T-cell (primary cell): ENCODE measurements around the gene SUSD2. TPM values are rescaled to one million over a fixed set of nuclear protein-coding genes. Genes with fewer than 3 reads are reported as not detected.
"Not testable (repeated sequence)": the region's sequence is repeated elsewhere in the genome, so short reads cannot be mapped to it uniquely, and the experiment has no call there.

Source experiments
- ATAC-seq, 4 experiments: fragments of 200-7000 bp in 3 of 4; fragments of 150-1000 bp in 1 of 4; cut with Tn5 transposase; replicated peaks in 1 of 4; 1 replicate in 3 of 4; 2 replicates in 1 of 4; pipeline ENCODE4 v1.10.0; 2021; ENCODE audit warnings: moderate library complexity in 3 of 4, mild to moderate bottlenecking in 2 of 4, moderate number of reproducible peaks in 1 of 4
- CTCF ChIA-PET, 2 donors: fragments of 300-600 bp; sonication (Branson Sonifier 250); formaldehyde crosslinking; loops; one replicate each; lab custom pipeline; 2022; ENCODE audit warnings: antibody characterized with exemption in 2 of 2; lab: Charles Lee
- POLR2A ChIA-PET, 2 donors: fragments of 300-600 bp; sonication (Branson Sonifier 250); formaldehyde crosslinking; loops; one replicate each; lab custom pipeline; 2022; ENCODE audit warnings: antibody characterized with exemption in 2 of 2; lab: Charles Lee
- DNase-seq, 35 experiments: peaks; one replicate each; pipeline versions ENCODE4 v3.0.0 to v3.0.0-alpha.2; 2013 to 2023
- H3K27ac ChIP-seq: one replicate; pipeline ENCODE4 v1.5.1; 2013; ENCODE audit warnings: low read length
- H3K27me3 ChIP-seq, 2 experiments: replicated peaks in 1 of 2; 1 replicate in 1 of 2; 2 replicates in 1 of 2; pipeline versions ENCODE4 v1.6.1 to v1.7.0; 2013; ENCODE audit warnings: low read length in 1 of 2, mixed read lengths in 1 of 2; ENCODE audit not compliant: control insufficient read depth in 2 of 2, insufficient read depth in 2 of 2; ENCODE audit errors: extremely low read depth in 1 of 2
- H3K36me3 ChIP-seq, 2 donors: 1 replicate in 1 of 2; 2 replicates in 1 of 2; pipeline versions ENCODE4 v1.6.1 to v1.7.0; 2013; ENCODE audit warnings: low read length in 1 of 2; ENCODE audit not compliant: control insufficient read depth in 2 of 2, insufficient read depth in 1 of 2; ENCODE audit errors: extremely low read depth in 1 of 2
- H3K4me1 ChIP-seq, 2 experiments: 1 replicate in 1 of 2; 2 replicates in 1 of 2; pipeline versions ENCODE4 v1.6.1 to v1.7.0; 2013; ENCODE audit warnings: low read length in 2 of 2, mixed read lengths in 1 of 2; ENCODE audit not compliant: insufficient read depth in 2 of 2, control insufficient read depth in 1 of 2; ENCODE audit errors: extremely low read depth in 1 of 2
- H3K4me3 ChIP-seq, 2 donors: 1 replicate in 1 of 2; 2 replicates in 1 of 2; pipeline versions ENCODE4 v1.5.1 to v1.7.0; 2013; ENCODE audit warnings: mild to moderate bottlenecking in 2 of 2, low read length in 1 of 2, moderate library complexity in 1 of 2; ENCODE audit not compliant: control insufficient read depth in 1 of 2; ENCODE audit errors: extremely low read depth in 1 of 2
- H3K9me3 ChIP-seq: 2 replicates; pipeline ENCODE4 v1.7.0; 2013
- H3K27ac Mint-ChIP-seq, 2 donors: one replicate each; pipeline ENCODE4 v1.8.0; 2020 to 2021; ENCODE audit warnings: mild to moderate bottlenecking in 2 of 2, mixed read lengths in 2 of 2
- H3K27me3 Mint-ChIP-seq, 2 donors: one replicate each; pipeline ENCODE4 v1.8.0; 2021 to 2022; ENCODE audit warnings: mixed read lengths in 2 of 2
- H3K36me3 Mint-ChIP-seq: one replicate; pipeline ENCODE4 v1.8.0; 2021; ENCODE audit warnings: mixed read lengths
- H3K4me1 Mint-ChIP-seq, 3 donors: one replicate each; pipeline ENCODE4 v1.8.0; 2020 to 2022; ENCODE audit warnings: mixed read lengths in 3 of 3, mild to moderate bottlenecking in 1 of 3
- H3K4me3 Mint-ChIP-seq, 3 donors: one replicate each; pipeline ENCODE4 v1.8.0; 2020 to 2022; ENCODE audit warnings: mild to moderate bottlenecking in 3 of 3, mixed read lengths in 3 of 3, moderate library complexity in 3 of 3
- H3K9me3 Mint-ChIP-seq, 3 donors: one replicate each; pipeline ENCODE4 v1.8.0; 2020 to 2022; ENCODE audit warnings: mixed read lengths in 3 of 3
- WGBS: methylation state at CpG from one replicate; pipeline ENCODE4 v1.1.5; 2013; ENCODE audit warnings: missing lambda C conversion rate; ENCODE audit not compliant: insufficient coverage; 5-methylcytosine and 5-hydroxymethylcytosine counted together
- total RNA-seq, 35 experiments: library from RNA in 6 of 35; stranded (reverse) in 6 of 35; fragments of 120-200 nt in 1 of 35; gene quantifications; one replicate each; pipeline versions ENCODE4 v1.2.1 to v1.2.4 and lab custom pipeline; 2013 to 2026

The SUSD2 gene
- total RNA-seq, 5 donors from 2014 or later (not counting 1 experiment from before 2014, with no cell fraction given): 1.3 to 2.3 (median 1.6) TPM

DNA sequence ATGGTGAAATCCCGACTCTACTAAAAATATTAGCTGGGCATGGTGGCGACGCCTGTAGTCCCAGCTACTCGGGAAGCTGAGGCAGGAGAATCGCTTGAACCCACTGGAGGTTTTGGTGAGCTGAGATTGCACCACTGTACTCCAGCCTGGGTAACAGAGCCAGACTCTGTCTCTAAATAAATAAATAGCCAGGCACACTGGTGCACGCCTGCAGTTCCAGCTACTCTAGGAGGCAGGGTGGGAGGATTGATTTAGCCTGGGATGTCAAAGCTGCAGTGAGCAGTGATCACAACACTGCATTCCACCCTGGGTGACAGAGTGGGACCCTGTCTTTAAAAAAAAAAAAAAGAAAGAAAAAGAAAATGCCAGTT is 17.4 kb downstream of the SUSD2 start:
- Histone ChIP-seq H3K27me3 (peaks cover 0 to 8% of the 10 kb centered on the region in 2 experiments), H3K36me3 (no peaks in the 10 kb centered on the region), H3K4me3 (no peak overlapping the region), H3K9me3 (no peaks in the 10 kb centered on the region), H3K27ac (no peak overlapping the region), H3K4me1 (no peaks in the 10 kb centered on the region)
- no peak overlapping the region for H3K27ac Mint-ChIP-seq
- H3K36me3 Mint-ChIP-seq: no peaks in the 10 kb centered on the region
- H3K27me3 Mint-ChIP-seq: no peaks in the 10 kb centered on the region
- H3K9me3 Mint-ChIP-seq: no peaks in the 10 kb centered on the region
- ATAC-seq (no peak), DNase-seq (no peak)
- WGBS: 90% methylated on average over 4 of the region's 6 CpGs
- H3K4me3 Mint-ChIP-seq: no peak overlapping the region
- POLR2A ChIA-PET: no interaction called here
- CTCF ChIA-PET: interaction anchor here (0.7 to 1.1 kb wide), 2 partner anchors 10 kb away, joined by 3 to 8 read pairs; no protein-coding TSS in a partner anchor
- peaks cover 3 to 7% (median 6%) of the 10 kb centered on the region in 3 donors for H3K4me1 Mint-ChIP-seq

DNA sequence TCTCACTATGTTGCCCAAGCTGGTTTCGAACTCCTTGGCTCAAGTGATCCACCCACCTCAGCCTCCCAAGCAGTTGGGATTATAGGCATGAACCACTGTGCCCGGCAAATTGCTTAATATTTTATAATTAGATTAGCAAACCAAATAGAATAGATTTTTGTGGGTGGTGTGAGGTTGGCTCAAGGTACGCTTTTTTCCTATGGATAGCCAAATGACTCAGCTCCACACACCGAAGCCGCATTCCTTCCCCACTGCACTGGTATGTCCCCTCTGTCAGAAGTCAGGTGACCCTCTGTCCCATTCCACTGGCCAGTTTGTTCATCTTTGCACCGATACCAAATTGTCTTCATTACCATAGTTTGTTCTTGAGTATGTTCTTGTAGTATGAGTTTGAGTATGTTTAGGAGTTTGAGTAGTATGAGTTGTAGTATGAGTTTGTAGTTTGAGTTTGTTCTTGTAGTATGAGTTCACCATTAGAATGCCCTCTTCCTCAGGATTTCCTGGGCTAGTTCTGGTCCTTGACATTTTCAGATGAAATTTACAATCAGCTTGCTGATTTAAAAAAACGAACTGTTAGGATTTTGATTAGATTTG is 19.4 kb downstream of the SUSD2 start:
- ATAC-seq (no peak), DNase-seq (no peak)
- no peak overlapping the region for H3K4me3 Mint-ChIP-seq
- no peaks in the 10 kb centered on the region for H3K9me3 ChIP-seq
- no peaks in the 10 kb centered on the region for H3K9me3 Mint-ChIP-seq
- peaks cover 3 to 7% (median 6%) of the 10 kb centered on the region in 3 donors for H3K4me1 Mint-ChIP-seq
- H3K27me3 Mint-ChIP-seq: no peaks in the 10 kb centered on the region
- H3K27ac Mint-ChIP-seq: no peak overlapping the region
- no peak overlapping the region for H3K4me3 ChIP-seq
- H3K36me3 ChIP-seq: no peaks in the 10 kb centered on the region
- H3K27ac ChIP-seq: no peak overlapping the region
- H3K27me3 ChIP-seq: peaks cover 0 to 8% of the 10 kb centered on the region in 2 experiments
- 50% methylated on average over 1 of the region's 7 CpGs for WGBS
- POLR2A ChIA-PET: no interaction called here
- CTCF ChIA-PET: no interaction called here
- no peaks in the 10 kb centered on the region for H3K4me1 ChIP-seq
- H3K36me3 Mint-ChIP-seq: no peaks in the 10 kb centered on the region

DNA sequence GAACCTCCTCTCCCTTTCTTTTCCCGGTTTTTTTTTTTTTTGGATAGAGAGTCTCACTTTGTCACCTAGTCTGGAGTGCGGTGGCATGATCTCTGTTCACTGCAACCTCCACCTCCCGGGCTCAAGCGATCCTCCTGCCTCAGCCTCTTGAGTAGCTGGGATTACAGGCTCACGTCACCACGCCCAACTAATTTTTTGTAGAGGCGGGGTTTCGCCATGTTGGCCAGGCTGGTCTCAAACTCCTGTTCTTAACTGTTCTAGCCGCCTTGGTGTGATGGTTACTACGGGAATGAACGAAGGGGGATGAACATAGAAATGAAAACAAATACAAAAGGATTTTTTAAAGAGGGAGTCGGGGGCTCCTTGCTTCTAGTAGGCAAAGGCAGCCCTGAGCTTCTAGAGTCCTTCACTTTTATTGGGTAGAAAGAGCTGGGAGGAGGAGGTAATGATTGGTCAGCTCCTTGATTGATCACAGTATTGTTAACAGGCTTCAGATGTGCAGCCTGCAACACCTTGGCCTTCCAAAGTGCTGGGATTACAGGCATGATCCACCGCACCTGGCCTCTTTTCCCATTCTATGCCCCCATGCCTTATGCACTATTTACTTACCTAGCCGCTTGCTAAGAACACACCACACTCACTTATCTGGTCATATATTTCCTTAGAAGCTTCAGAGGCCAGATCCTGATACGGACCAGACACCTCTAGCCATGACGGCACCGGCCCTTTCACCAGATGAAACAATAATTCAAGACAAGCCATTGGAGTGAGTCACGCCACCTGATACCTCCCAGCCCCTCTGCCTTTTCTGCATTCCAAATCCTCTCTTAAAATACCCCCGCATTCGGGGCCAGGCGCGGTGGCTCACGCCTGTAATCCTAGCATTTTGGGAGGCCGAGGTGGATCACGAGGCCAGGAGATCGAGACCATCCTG is 20.7 kb downstream of the SUSD2 start:
- H3K36me3 Mint-ChIP-seq: no peaks in the 10 kb centered on the region
- peaks cover 5 to 11% (median 10%) of the 10 kb centered on the region in 3 donors for H3K4me1 Mint-ChIP-seq
- 87% methylated on average over 15 of the region's 26 CpGs for WGBS
- H3K4me3 Mint-ChIP-seq: no peak overlapping the region
- Histone ChIP-seq H3K9me3 (no peaks in the 10 kb centered on the region), H3K4me1 (peaks cover 0 to under 1% of the 10 kb centered on the region in 2 experiments), H3K27ac (no peak overlapping the region), H3K4me3 (no peak overlapping the region), H3K36me3 (no peaks in the 10 kb centered on the region), H3K27me3 (peaks cover 0 to 8% of the 10 kb centered on the region in 2 experiments)
- H3K27me3 Mint-ChIP-seq: no peaks in the 10 kb centered on the region
- ChIA-PET CTCF (no interaction called here), POLR2A (no interaction called here)
- DNase-seq (no peak), ATAC-seq (no peak)
- H3K9me3 Mint-ChIP-seq: no peaks in the 10 kb centered on the region
- H3K27ac Mint-ChIP-seq: no peak overlapping the region

DNA sequence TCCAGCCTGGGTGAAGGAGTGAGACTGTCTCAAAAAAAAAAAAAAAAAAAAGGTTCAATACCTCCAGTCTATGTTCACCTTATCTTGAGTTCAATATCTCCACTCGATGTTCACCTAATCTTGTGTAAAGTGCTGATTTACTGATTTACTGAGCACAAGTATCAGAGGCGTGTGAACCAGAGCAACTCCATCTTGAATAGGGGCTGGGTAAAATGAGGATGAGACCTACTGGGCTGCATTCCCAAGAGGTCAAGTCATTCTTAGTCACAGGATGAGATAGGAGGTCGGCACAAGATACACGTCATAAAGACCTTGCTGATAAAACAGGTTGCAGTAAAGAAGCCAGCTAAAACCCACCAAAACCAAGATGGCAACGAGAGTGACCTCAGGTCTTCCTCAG is 22.6 kb downstream of the SUSD2 start:
- H3K9me3 Mint-ChIP-seq, H3K36me3 Mint-ChIP-seq, ATAC-seq, H3K4me3 Mint-ChIP-seq, H3K9me3 ChIP-seq, H3K4me3 ChIP-seq, H3K27me3 ChIP-seq, H3K27ac Mint-ChIP-seq, DNase-seq, POLR2A ChIA-PET, CTCF ChIA-PET, H3K36me3 ChIP-seq, H3K27ac ChIP-seq, H3K27me3 Mint-ChIP-seq: not testable (repeated sequence)
- 100% methylated on average over 1 of the region's 5 CpGs for WGBS
- peaks cover 3 to 16% of the 10 kb centered on the region in 2 experiments for H3K4me1 ChIP-seq
- peaks cover 15 to 18% (median 17%) of the 10 kb centered on the region in 3 donors for H3K4me1 Mint-ChIP-seq

- no peaks in the 10 kb centered on the region for H3K27me3 Mint-ChIP-seq
- H3K36me3 Mint-ChIP-seq: no peaks in the 10 kb centered on the region
- H3K4me3 ChIP-seq: no peak overlapping the region
- H3K27me3 ChIP-seq: peaks cover 0 to 6% of the 10 kb centered on the region in 2 experiments
- H3K4me3 Mint-ChIP-seq: no peak overlapping the region
- peaks cover 15 to 22% (median 17%) of the 10 kb centered on the region in 3 donors for H3K4me1 Mint-ChIP-seq
- 94% methylated on average over 3 of the region's 8 CpGs for WGBS
- H3K9me3 ChIP-seq: no peaks in the 10 kb centered on the region
- POLR2A ChIA-PET: no interaction called here
- H3K27ac Mint-ChIP-seq: no peak overlapping the region
- no peaks in the 10 kb centered on the region for H3K9me3 Mint-ChIP-seq
- no peak overlapping the region for H3K27ac ChIP-seq
- ATAC-seq: no peak
- DNase-seq: no peak
- H3K36me3 ChIP-seq: no peaks in the 10 kb centered on the region
- peaks cover 3 to 16% of the 10 kb centered on the region in 2 experiments for H3K4me1 ChIP-seq
- CTCF ChIA-PET: no interaction called here
Observed at GRCh38 chr22:24205438-24206195, 24.3 kb downstream of the SUSD2 start.
